Neural progenitor cell (in vitro differentiated cells): ENCODE results near the gene GLS. TPM values are rescaled to one million over a fixed set of nuclear protein-coding genes. Genes with fewer than 3 reads are reported as not detected.

Experiments
- DNase-seq: peaks from one replicate; pipeline ENCODE4 v3.0.0-alpha.2; 2016; ENCODE audit warnings: low spot score
- H2AFZ ChIP-seq: fragments of 200-600 bp; sonication (generic); replicated peaks from 2 replicates; pipeline ENCODE4 v1.6.1; 2016; ENCODE audit warnings: antibody characterized with exemption
- H3F3A ChIP-seq: fragments of 200-600 bp; sonication (generic); 2 replicates; pipeline ENCODE4 v1.6.1; 2016; ENCODE audit warnings: antibody characterized with exemption, low read depth
- H3K27ac ChIP-seq: fragments of 200-600 bp; sonication (generic); 2 replicates; pipeline ENCODE4 v1.5.1; 2016; ENCODE audit warnings: mild to moderate bottlenecking
- H3K27me3 ChIP-seq: fragments of 200-600 bp; sonication (generic); 2 replicates; pipeline ENCODE4 v1.6.1; 2016; ENCODE audit warnings: mild to moderate bottlenecking, moderate library complexity
- H3K36me3 ChIP-seq: fragments of 200-600 bp; sonication (generic); 2 replicates; pipeline ENCODE4 v1.5.1; 2016
- H3K4me1 ChIP-seq: fragments of 200-600 bp; sonication (generic); 2 replicates; pipeline ENCODE4 v1.6.1; 2016; ENCODE audit warnings: mixed run types
- H3K4me2 ChIP-seq: fragments of 200-600 bp; sonication (generic); 2 replicates; pipeline ENCODE4 v1.6.1; 2016
- H3K4me3 ChIP-seq: fragments of 200-600 bp; sonication (generic); 2 replicates; pipeline ENCODE4 v1.5.1; 2016
- H3K79me2 ChIP-seq: fragments of 200-600 bp; sonication (generic); 2 replicates; pipeline ENCODE4 v1.6.1; 2016; ENCODE audit warnings: low read depth
- H3K9ac ChIP-seq: fragments of 200-600 bp; sonication (generic); 2 replicates; pipeline ENCODE4 v1.6.1; 2016
- H3K9me3 ChIP-seq: fragments of 200-600 bp; sonication (generic); 2 replicates; pipeline ENCODE4 v1.5.1; 2016; ENCODE audit warnings: low read depth
- H4K20me1 ChIP-seq: fragments of 200-600 bp; sonication (generic); 2 replicates; pipeline ENCODE4 v1.6.1; 2016; ENCODE audit warnings: low read depth
- H3K27ac Mint-ChIP-seq: 3 replicates; pipeline ENCODE4 v1.8.0; 2021; ENCODE audit warnings: mixed read lengths
- H3K27me3 Mint-ChIP-seq: 2 replicates; pipeline ENCODE4 v1.8.0; 2022; ENCODE audit warnings: low read depth, mild to moderate bottlenecking, inconsistent platforms, moderate library complexity, mixed read lengths; ENCODE audit not compliant: insufficient read depth
- H3K36me3 Mint-ChIP-seq: 3 replicates; pipeline ENCODE4 v1.8.0; 2021; ENCODE audit warnings: mixed read lengths
- H3K4me1 Mint-ChIP-seq: 3 replicates; pipeline ENCODE4 v1.8.0; 2021; ENCODE audit warnings: mixed read lengths
- H3K4me3 Mint-ChIP-seq: 3 replicates; pipeline ENCODE4 v1.8.0; 2021; ENCODE audit warnings: mild to moderate bottlenecking, moderate library complexity, mixed read lengths
- H3K9me3 Mint-ChIP-seq: 3 replicates; pipeline ENCODE4 v1.8.0; 2020; ENCODE audit warnings: mixed read lengths
- CTCF ChIP-seq: fragments of 200-600 bp; sonication (generic); IDR thresholded peaks from 2 replicates; pipeline ENCODE4 v1.5.1; 2017; ENCODE audit warnings: antibody characterized with exemption, mild to moderate bottlenecking
- EZH2 ChIP-seq: fragments of 200-600 bp; sonication (generic); IDR thresholded peaks from 2 replicates; pipeline ENCODE4 v1.6.1; 2017; ENCODE audit warnings: antibody characterized with exemption, mild to moderate bottlenecking, moderate library complexity
- EZH2phosphoT487 ChIP-seq: fragments of 200-600 bp; sonication (generic); IDR thresholded peaks from 2 replicates; pipeline ENCODE4 v1.6.1; 2017; ENCODE audit warnings: antibody characterized with exemption
- total RNA-seq: library from RNA; depleted of rRNA; stranded (reverse); fragments of >200 nt; gene quantifications from 2 replicates; pipeline ENCODE4 v1.2.3, GENCODE V29; 2015; ENCODE audit warnings: low replicate concordance

Gene GLS
- total RNA-seq, 1 donor from 2014 or later, result 54.0 TPM

- no peaks in the 10 kb centered on the region for H3K27me3 Mint-ChIP-seq
- H3K9me3 Mint-ChIP-seq, result no peaks in the 10 kb centered on the region
- no peaks in the 10 kb centered on the region for H3K9me3 ChIP-seq
- no peaks in the 10 kb centered on the region for H3K4me1 ChIP-seq
- H3K27ac Mint-ChIP-seq, result no peak overlapping the region
- no peaks in the 10 kb centered on the region for H3K36me3 ChIP-seq
- peaks cover 15% of the 10 kb centered on the region for H3K36me3 Mint-ChIP-seq
- H3K4me1 Mint-ChIP-seq, result peaks cover 7% of the 10 kb centered on the region
- no peak for DNase-seq
- H3K4me2 ChIP-seq, result no peak overlapping the region
- no peaks in the 10 kb centered on the region for H3K27me3 ChIP-seq
- no peaks in the 10 kb centered on the region for H3F3A ChIP-seq
- H2AFZ ChIP-seq, result no peak overlapping the region
- TF ChIP-seq EZH2 (no peak), CTCF (no peak), EZH2phosphoT487 (no peak)
- H3K27ac ChIP-seq, result no peak overlapping the region
- H3K9ac ChIP-seq, result no peak overlapping the region
- H3K79me2 ChIP-seq, result peaks cover 54% of the 10 kb centered on the region
- H3K4me3 ChIP-seq, result no peak overlapping the region
- H3K4me3 Mint-ChIP-seq, result no peak overlapping the region
- peaks cover 4% of the 10 kb centered on the region for H4K20me1 ChIP-seq
Observed at GRCh38 chr2:190893157-190893556, 12.5 kb downstream of the GLS start.

- Mint-ChIP-seq H3K4me3 (no peak overlapping the region), H3K36me3 (peaks cover 11% of the 10 kb centered on the region), H3K27ac (no peak overlapping the region), H3K27me3 (no peaks in the 10 kb centered on the region), H3K9me3 (no peaks in the 10 kb centered on the region), H3K4me1 (peaks cover 5% of the 10 kb centered on the region)
- Histone ChIP-seq H3K4me3 (no peak overlapping the region), H3K27ac (no peak overlapping the region), H3K27me3 (no peaks in the 10 kb centered on the region), H3K79me2 (peaks cover 28% of the 10 kb centered on the region), H3K4me2 (no peak overlapping the region), H3K4me1 (no peaks in the 10 kb centered on the region), H3K36me3 (peaks cover 9% of the 10 kb centered on the region), H3K9me3 (no peaks in the 10 kb centered on the region), H3K9ac (no peak overlapping the region), H3F3A (no peaks in the 10 kb centered on the region), H2AFZ (no peak overlapping the region), H4K20me1 (no peaks in the 10 kb centered on the region)
- TF ChIP-seq CTCF (no peak), EZH2 (no peak)
- DNase-seq, result no peak
Observed at GRCh38 chr2:190896477-190896876, 15.9 kb downstream of the GLS start.

- no peak overlapping the region for H3K9ac ChIP-seq
- TF ChIP-seq CTCF (no peak), EZH2phosphoT487 (no peak), EZH2 (no peak)
- Mint-ChIP-seq H3K27me3 (no peaks in the 10 kb centered on the region), H3K4me1 (no peaks in the 10 kb centered on the region), H3K9me3 (no peaks in the 10 kb centered on the region), H3K27ac (no peak overlapping the region), H3K36me3 (peaks cover 4% of the 10 kb centered on the region), H3K4me3 (no peak overlapping the region)
- no peak for DNase-seq
- no peaks in the 10 kb centered on the region for H4K20me1 ChIP-seq
- H2AFZ ChIP-seq, result no peak overlapping the region
- no peaks in the 10 kb centered on the region for H3F3A ChIP-seq
- no peaks in the 10 kb centered on the region for H3K27me3 ChIP-seq
- H3K9me3 ChIP-seq, result no peaks in the 10 kb centered on the region
- H3K27ac ChIP-seq, result no peak overlapping the region
- H3K4me2 ChIP-seq, result no peak overlapping the region
- no peak overlapping the region for H3K4me3 ChIP-seq
- no peaks in the 10 kb centered on the region for H3K79me2 ChIP-seq
- H3K4me1 ChIP-seq, result no peaks in the 10 kb centered on the region
- H3K36me3 ChIP-seq, result peaks cover 18% of the 10 kb centered on the region
Observed at GRCh38 chr2:190903693-190904450, 23.3 kb downstream of the GLS start.
